NCI-H226 (cell line): ENCODE data around the gene FRRS1.
A peak's percentile ranks its signal among the peaks of the same experiment; 100 is the strongest.

Experiments used
- DNase-seq: peaks from one replicate; pipeline ENCODE4 v3.0.0-alpha.2; 2015

The FRRS1 gene

GRCh38 chr1:99726818-99727217 lies 39.6 kb downstream of the FRRS1 start:
- DNase-seq = no peak

- DNase-seq = no peak
Measured at GRCh38 chr1:99726407-99726806, 40.0 kb downstream of the FRRS1 start.

DNA sequence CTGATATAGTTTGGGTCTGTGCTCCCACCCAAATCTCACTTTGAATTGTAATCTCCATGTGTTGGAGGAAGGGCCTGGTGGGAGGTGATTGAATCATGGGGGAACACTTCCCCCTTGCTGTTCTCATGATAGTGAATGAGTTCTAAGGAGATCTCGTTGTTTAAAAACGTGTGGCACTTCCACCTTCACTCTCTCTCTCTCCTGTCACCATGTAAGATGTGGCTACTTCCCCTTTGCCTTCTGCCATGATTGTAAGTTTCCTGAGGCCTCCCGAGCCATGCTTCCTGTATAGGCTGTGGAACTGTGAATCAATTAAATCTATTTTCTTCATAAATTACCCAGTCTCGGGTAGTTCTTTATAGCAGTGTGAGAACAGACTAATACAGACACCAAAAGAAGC lies 40.4 kb downstream of the FRRS1 start:
- no peak for DNase-seq

DNA sequence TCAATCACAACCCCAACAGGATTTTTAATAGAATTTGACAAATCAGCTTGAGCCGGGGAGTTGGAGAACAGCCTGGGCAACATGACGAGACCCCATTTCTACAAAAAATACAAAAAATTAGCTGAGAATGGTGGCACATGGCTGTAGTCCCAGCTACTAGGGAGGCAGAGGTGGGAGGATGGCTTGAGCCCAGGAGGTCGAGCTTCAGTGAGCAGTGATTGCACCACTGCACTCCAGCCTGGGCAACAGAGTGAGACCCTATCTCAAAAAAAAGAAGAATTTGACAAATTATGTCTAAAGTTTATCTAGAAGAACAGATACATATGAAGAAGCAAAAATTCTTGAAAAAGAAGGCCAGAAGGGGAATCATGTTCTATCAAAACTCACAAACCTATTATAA lies 43.2 kb downstream of the FRRS1 start:
- DNase-seq = no peak

DNA sequence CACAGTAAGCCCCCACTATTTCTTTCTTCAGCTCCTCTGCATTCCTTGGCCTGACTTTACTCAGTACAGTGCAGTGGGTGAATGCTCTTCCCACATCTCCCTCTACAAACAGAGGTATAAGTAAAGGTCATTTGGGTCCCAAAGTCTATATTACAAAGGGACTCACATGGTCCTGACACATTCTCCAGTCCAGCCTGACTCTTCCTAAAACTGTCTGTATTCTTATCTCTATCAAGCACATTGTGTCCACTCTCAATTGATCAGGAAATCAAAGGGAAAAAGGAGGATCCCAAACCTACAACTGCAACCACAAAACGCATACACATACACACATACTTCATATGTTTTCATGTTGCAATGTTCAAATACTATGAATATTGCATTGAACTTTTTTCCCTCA lies 49.4 kb downstream of the FRRS1 start:
- DNase-seq = no peak

- no peak for DNase-seq
Measured at GRCh38 chr1:99713006-99713405, 53.4 kb downstream of the FRRS1 start.

DNA sequence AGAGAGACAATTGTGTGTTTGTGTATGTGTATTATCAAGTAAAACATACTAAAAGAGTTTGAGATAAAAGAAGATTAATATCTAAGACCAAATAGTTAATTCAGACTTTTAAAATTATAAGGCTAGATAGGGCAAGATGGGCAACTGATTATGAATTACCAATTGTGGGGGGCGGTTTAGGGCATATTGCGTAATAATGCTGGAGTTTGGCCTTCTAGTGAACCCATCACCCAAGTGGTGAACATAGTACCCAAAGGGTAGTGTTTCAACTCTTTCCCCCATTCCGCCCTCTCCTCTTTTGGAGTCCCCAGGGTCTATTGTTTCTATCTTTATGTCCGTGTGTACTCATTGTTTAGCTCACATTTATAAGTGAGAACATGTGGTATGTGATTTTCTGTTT lies 55.4 kb downstream of the FRRS1 start:
- DNase-seq = no peak

DNA sequence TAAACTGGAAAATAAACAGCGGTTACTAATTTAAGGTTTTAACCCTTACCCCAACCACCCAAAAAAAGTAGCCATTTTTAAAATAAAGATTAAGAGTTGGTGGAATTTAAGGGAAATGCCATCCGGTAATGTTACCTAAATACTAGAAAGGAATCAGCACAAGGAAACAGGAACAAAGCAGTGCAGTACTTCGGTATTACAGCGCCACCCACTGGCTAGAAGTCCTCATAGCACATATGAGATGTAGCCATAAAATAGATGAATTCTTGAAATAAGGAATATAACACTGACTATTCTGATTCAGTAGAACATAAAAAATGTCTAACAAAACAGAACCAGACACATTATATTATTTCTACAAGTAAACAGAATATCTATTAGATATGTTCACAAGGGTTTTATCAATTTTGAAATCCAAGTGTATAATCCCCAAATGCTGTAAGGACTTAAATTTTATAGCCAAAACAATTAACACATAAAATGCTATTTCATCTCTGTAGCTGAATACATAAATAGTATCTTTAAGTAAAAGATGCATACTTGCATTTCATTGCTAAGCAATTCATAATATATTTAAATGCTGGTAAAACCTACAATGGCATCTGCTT lies 58.8 kb downstream of the FRRS1 start:
- peak; percentile 22 for DNase-seq

GRCh38 chr1:99705385-99705784 lies 61.0 kb downstream of the FRRS1 start:
- no peak for DNase-seq

DNA sequence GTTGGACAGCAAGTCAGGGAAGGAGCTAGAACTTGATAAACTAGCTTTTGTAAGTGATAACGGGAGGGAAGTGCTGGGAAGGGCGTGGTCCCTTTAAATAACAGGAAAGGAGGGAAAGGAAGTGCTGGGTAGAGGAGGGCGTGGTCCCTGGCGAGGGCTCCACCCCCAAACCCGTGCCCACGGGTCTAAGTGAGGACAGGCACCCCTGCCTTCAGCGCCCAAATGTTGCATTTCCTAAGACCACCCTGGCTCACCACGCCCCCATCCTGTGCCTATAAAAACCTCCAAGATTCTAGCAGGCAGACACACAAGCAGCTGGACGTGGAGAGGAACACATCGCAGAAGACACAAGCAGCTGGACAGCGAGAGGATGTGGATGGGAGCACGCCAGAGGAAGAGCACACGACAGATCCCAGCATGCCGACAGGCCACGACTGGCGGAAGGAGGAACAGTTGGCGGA lies 62.0 kb downstream of the FRRS1 start:
- no peak for DNase-seq

DNA sequence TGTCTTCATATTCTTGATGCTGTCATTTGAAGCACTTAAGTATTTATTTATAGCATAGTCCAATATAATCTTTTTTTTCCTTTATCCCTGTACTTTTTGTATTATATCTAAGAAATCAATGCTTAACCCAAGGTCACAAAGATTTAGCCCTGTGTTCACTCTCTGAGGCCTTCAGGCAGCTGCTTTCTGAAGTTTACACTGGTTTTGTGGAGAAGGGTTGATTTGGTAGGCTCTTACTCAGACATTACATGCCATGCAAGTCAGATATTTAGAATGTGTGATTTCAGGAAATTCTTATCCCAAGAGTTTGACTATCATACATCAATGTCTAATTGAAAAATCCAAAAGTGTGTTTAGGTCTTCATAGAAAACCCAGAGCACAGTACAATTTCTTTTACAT lies 64.2 kb downstream of the FRRS1 start:
- DNase-seq = no peak

GRCh38 chr1:99700020-99700419 lies 66.4 kb downstream of the FRRS1 start:
- no peak for DNase-seq

GRCh38 chr1:99697580-99697979 lies 68.9 kb downstream of the FRRS1 start:
- no peak for DNase-seq

- DNase-seq = no peak
Measured at GRCh38 chr1:99696616-99697015, 69.8 kb downstream of the FRRS1 start.

GRCh38 chr1:99691175-99691574 lies 75.3 kb downstream of the FRRS1 start:
- DNase-seq = no peak

GRCh38 chr1:99685516-99686180 lies 80.8 kb downstream of the FRRS1 start:
- DNase-seq = peak; percentile 63

DNA sequence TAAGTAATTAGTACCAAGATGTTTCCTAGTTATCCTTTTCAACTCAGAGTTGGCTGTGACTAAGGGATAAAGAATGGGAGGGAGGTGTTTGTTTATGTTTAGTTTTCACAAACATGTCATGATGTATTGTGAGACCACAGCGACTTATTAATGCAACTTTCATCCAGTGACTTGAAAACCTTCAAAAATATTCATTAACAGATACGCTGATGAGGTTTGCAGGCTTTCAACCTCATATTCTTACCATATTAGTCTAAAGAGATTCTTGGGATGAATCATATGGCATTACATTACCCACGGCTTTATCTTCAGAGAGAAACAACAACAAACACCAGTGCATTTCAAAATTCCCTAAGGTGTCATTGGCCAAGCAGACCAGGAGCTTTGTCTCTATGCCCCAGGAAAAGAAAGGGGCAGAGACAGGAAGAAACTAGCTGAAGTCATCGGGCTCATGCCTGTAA lies 84.1 kb downstream of the FRRS1 start:
- peak; percentile 75 for DNase-seq

GRCh38 chr1:99681583-99681982 lies 84.9 kb downstream of the FRRS1 start:
- DNase-seq = peak; percentile 36

DNA sequence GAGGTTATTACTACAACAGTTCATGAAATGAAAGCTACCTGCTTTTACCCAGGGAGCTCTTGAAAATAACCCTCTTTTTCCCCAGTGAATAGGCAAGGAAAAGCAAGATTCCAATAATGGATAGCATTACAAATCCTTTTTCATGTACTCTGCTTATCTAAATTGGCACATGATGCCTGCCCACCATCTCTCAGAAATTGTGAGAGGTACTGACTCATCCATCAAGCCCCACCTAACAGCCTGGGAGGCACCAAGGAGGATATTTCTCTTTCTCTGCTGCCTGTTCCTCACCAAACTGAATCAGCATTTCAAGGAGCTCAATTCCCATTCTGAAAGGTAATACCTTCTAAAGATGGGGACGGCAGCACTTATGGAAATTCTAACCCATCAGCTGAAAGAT lies 86.2 kb downstream of the FRRS1 start:
- DNase-seq = peak; percentile 91

DNA sequence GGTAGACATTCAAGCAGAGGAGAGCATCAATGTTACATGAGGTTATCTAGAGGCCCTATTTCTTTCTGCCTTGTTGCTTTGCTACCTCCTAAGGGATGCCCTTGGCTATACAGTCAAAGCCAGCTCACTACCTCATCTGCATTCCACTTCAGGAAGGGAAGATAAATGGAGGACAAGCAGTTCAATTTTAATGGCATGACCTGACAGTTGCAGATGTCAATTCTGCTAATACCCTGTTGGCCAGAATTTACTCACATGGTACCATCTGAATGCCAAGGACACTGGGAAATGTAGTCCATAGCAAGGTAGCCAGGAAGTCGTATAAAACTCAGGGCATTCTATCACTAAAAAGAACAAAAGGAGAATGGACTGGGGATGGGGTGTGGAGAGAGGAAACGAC lies 89.0 kb downstream of the FRRS1 start:
- peak; percentile 82 for DNase-seq

GRCh38 chr1:99676876-99677275 lies 89.6 kb downstream of the FRRS1 start:
- DNase-seq = no peak

DNA sequence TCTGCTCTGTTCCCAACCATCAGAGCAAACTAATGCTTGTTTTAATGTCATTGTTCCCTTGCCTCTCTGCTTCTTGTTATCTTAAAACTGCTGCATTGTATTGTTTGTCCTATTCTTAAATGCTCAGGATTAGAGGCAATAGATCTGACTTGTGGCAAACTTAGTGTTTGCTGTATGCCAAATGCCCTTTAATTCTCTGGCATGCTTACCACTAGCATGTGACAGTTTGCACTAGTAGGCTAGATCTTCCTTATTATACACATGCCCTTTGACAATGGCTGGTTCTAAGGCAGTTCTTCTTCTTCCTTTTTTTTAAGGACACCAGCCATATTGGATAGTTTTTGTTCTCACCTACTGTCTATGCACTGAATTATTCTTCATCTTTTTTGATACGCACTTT lies 90.4 kb downstream of the FRRS1 start:
- no peak for DNase-seq

DNA sequence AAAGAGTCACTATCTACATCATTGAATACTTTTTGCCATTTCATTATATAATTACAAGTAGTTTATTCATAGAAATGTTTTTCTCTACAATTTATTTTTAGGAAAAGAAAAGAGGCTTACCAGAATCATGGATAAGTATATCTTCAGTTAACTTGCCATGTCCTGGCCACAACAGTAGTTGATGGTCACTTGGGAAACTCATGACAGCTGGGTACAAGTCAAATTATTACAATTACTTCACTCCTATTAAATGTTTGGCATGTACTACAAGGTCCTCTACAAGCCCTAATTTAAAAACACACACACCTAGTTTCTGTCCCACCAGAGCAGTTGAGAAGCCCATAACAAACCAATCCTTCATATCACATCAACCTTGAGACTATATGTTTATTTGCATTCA lies 91.1 kb downstream of the FRRS1 start:
- no peak for DNase-seq

- no peak for DNase-seq
Measured at GRCh38 chr1:99674115-99675064, 92.0 kb downstream of the FRRS1 start.
